SK-N-SH (cell line): ENCODE measurements around the gene ATP6AP1. TPM values are rescaled to one million over a fixed set of nuclear protein-coding genes. Genes with fewer than 3 reads are reported as not detected.
A peak's percentile ranks its signal among the peaks of the same experiment; 100 is the strongest.

Experiments
- CTCF ChIA-PET: fragments of 300-600, 350-600 bp; formaldehyde crosslinking; extraction: SDS; loops from one replicate; lab custom pipeline; 2021; lab: Yijun Ruan, JAX
- POLR2A ChIA-PET: fragments of 350-600 bp; sonication (Branson Sonifier 250); formaldehyde crosslinking; extraction: SDS; loops from one replicate; lab custom pipeline; 2020; ENCODE audit warnings: antibody characterized with exemption, inconsistent platforms; lab: Yijun Ruan, JAX
- DNase-seq: peaks from one replicate; pipeline ENCODE4 v3.0.0; 2012
- H2AFZ ChIP-seq: fragments of 200-600 bp; sonication (generic); 2 replicates; pipeline ENCODE4 v1.8.1; 2016; ENCODE audit warnings: antibody characterized with exemption, mild to moderate bottlenecking, low read depth
- H3F3A ChIP-seq: fragments of 200-600 bp; sonication (generic); replicated peaks from 2 replicates; pipeline ENCODE3; 2016; ENCODE audit warnings: antibody characterized with exemption, mild to moderate bottlenecking; ENCODE audit not compliant: insufficient read depth
- H3K27ac ChIP-seq, 2 experiments: fragments of 200-500 bp in 1 of 2; fragments of 200-600 bp in 1 of 2; sonication (Bioruptor generic) in 1 of 2; sonication (generic), shearing (Covaris generic) in 1 of 2; 2 replicates each; pipeline versions ENCODE4 v1.5.1 to v1.6.1; 2014 to 2016; ENCODE audit warnings: low read depth in 2 of 2, inconsistent platforms in 1 of 2, low read length in 1 of 2, mild to moderate bottlenecking in 1 of 2, mixed read lengths in 1 of 2
- H3K27me3 ChIP-seq: fragments of 200-600 bp; sonication (generic), shearing (Covaris generic); 2 replicates; pipeline ENCODE4 v1.6.1; 2016; ENCODE audit warnings: mixed run types; ENCODE audit not compliant: insufficient read depth
- H3K36me3 ChIP-seq, 2 experiments: fragments of 200-500 bp in 1 of 2; fragments of 200-600 bp in 1 of 2; sonication (Bioruptor generic) in 1 of 2; sonication (generic) in 1 of 2; replicated peaks in 1 of 2; 2 replicates each; pipeline versions ENCODE3 to v1.5.1; 2014 to 2016; ENCODE audit warnings: low read length in 1 of 2, mild to moderate bottlenecking in 1 of 2; ENCODE audit not compliant: insufficient read depth in 2 of 2, control insufficient read depth in 1 of 2
- H3K4me1 ChIP-seq, 2 experiments: fragments of 200-500 bp in 1 of 2; fragments of 200-600 bp in 1 of 2; sonication (Bioruptor generic) in 1 of 2; sonication (generic), shearing (Covaris generic) in 1 of 2; 2 replicates each; pipeline versions ENCODE4 v1.5.1 to v1.6.1; 2014 to 2016; ENCODE audit warnings: low read depth in 1 of 2, low read length in 1 of 2, mixed run types in 1 of 2; ENCODE audit not compliant: insufficient read depth in 2 of 2, control insufficient read depth in 1 of 2
- H3K4me2 ChIP-seq: fragments of 200-600 bp; sonication (generic), shearing (Covaris generic); 2 replicates; pipeline ENCODE4 v1.6.1; 2017; ENCODE audit warnings: mixed run types
- H3K4me3 ChIP-seq, 2 experiments: fragments of 200-500 bp in 1 of 2; fragments of 200-600 bp in 1 of 2; sonication (Bioruptor generic) in 1 of 2; sonication (generic), shearing (Covaris generic) in 1 of 2; 2 replicates each; pipeline versions ENCODE4 v1.5.1 to v1.8.1; 2014 to 2016; ENCODE audit warnings: low read depth in 2 of 2, inconsistent platforms in 1 of 2, low read length in 1 of 2, mild to moderate bottlenecking in 1 of 2, mixed read lengths in 1 of 2, moderate library complexity in 1 of 2
- H3K79me2 ChIP-seq: fragments of 200-600 bp; sonication (generic); 2 replicates; pipeline ENCODE4 v1.8.1; 2017; ENCODE audit warnings: mild to moderate bottlenecking; ENCODE audit not compliant: insufficient read depth
- H3K9ac ChIP-seq: fragments of 200-600 bp; sonication (generic); 2 replicates; pipeline ENCODE4 v1.6.1; 2017; ENCODE audit warnings: mixed run types
- H3K9me2 ChIP-seq: fragments of 200-600 bp; sonication (generic); 2 replicates; pipeline ENCODE4 v1.6.1; 2017; ENCODE audit warnings: mixed run types
- H3K9me3 ChIP-seq: fragments of 200-600 bp; sonication (generic); 2 replicates; pipeline ENCODE4 v1.6.1; 2017; ENCODE audit warnings: mixed run types, mild to moderate bottlenecking, moderate library complexity
- H4K20me1 ChIP-seq: fragments of 200-600 bp; sonication (generic); 2 replicates; pipeline ENCODE4 v1.6.1; 2017; ENCODE audit warnings: mild to moderate bottlenecking, mixed run types; ENCODE audit not compliant: insufficient read depth
- CHD2 ChIP-seq: fragments of 150-350 bp; IDR thresholded peaks from 2 replicates; pipeline ENCODE4 v1.6.1; 2018; ENCODE audit warnings: low read length; ENCODE audit not compliant: partially characterized antibody
- CTCF ChIP-seq: fragments of 200-600 bp; sonication (generic); IDR thresholded peaks from 2 replicates; pipeline ENCODE4 v1.6.1; 2017; ENCODE audit warnings: antibody characterized with exemption, mild to moderate bottlenecking, moderate library complexity
- ELF1 ChIP-seq: IDR thresholded peaks from 2 replicates; pipeline ENCODE4 v1.4.0; 2012
- FOSL2 ChIP-seq: IDR thresholded peaks from 2 replicates; pipeline ENCODE4 v1.4.0; 2012; ENCODE audit warnings: low read depth, mild to moderate bottlenecking, moderate library complexity, borderline replicate concordance
- FOXM1 ChIP-seq: IDR thresholded peaks from 2 replicates; pipeline ENCODE4 v1.4.0; 2012; ENCODE audit warnings: low read depth, mild to moderate bottlenecking
- GABPA ChIP-seq: IDR thresholded peaks from 2 replicates; pipeline ENCODE4 v1.4.0; 2012; ENCODE audit warnings: low read depth, mild to moderate bottlenecking
- GATA2 ChIP-seq: sonication (generic); formaldehyde crosslinking; IDR thresholded peaks from 2 replicates; pipeline ENCODE4 v1.5.0; 2020; ENCODE audit warnings: mild to moderate bottlenecking, missing genetic modification reagents
- JUND ChIP-seq: IDR thresholded peaks from 2 replicates; pipeline ENCODE4 v1.4.0; 2012
- MAX ChIP-seq: IDR thresholded peaks from 2 replicates; pipeline ENCODE4 v1.4.0; 2012; ENCODE audit warnings: low read depth
- NRF1 ChIP-seq: IDR thresholded peaks from 2 replicates; pipeline ENCODE4 v1.6.1; 2012; ENCODE audit warnings: low read depth, mild to moderate bottlenecking, low read length
- POLR2AphosphoS5 ChIP-seq: IDR thresholded peaks from 2 replicates; pipeline ENCODE4 v1.6.1; 2012; ENCODE audit warnings: low read depth, low read length
- RAD21 ChIP-seq: IDR thresholded peaks from 2 replicates; pipeline ENCODE4 v1.6.1; 2012; ENCODE audit warnings: mild to moderate bottlenecking, low read length
- TCF12 ChIP-seq: IDR thresholded peaks from 2 replicates; pipeline ENCODE4 v1.4.0; 2012
- TEAD4 ChIP-seq: IDR thresholded peaks from 2 replicates; pipeline ENCODE4 v1.4.0; 2012; ENCODE audit warnings: mild to moderate bottlenecking, borderline replicate concordance; ENCODE audit not compliant: insufficient read depth
- USF2 ChIP-seq: fragments of 150-350 bp; IDR thresholded peaks from 2 replicates; pipeline ENCODE4 v1.6.1; 2017; ENCODE audit warnings: antibody characterized with exemption, low read length, low read depth, borderline replicate concordance
- YY1 ChIP-seq: IDR thresholded peaks from 2 replicates; pipeline ENCODE4 v1.4.0; 2012; ENCODE audit warnings: low read depth, mild to moderate bottlenecking
- ZBTB33 ChIP-seq: IDR thresholded peaks from 2 replicates; pipeline ENCODE4 v1.4.0; 2012; ENCODE audit warnings: low read depth, borderline replicate concordance
- whole genome bisulfite sequencing: methylation state at CpG from one replicate; pipeline ENCODE4 v1.1.6; 2017; ENCODE audit warnings: low lambda C conversion rate; 5-methylcytosine and 5-hydroxymethylcytosine counted together
- polyA plus RNA-seq, 3 experiments: library from polyadenylated mRNA; depleted of rRNA; stranded (reverse); fragments of >200 nt; gene quantifications; 2 replicates each; pipeline ENCODE4 v1.2.3, GENCODE V29; 2012

ATP6AP1 gene
- polyA plus RNA-seq, 1 of the 3 experiments (the other 2 are of a cell fraction): 102 TPM

- H3K36me3 ChIP-seq: no peaks in the 10 kb centered on the region
- H3K27me3 ChIP-seq: peaks cover 5% of the 10 kb centered on the region
- H3K4me2 ChIP-seq: no peak overlapping the region
- H3K27ac ChIP-seq: peak overlapping the region in 1 of 2 experiments; percentile 77; a peak in 2 of 4 replicates
- no peaks in the 10 kb centered on the region for H3K9me3 ChIP-seq
- TF ChIP-seq FOXM1 (no peak), POLR2AphosphoS5 (no peak), YY1 (no peak), TCF12 (no peak), GABPA (no peak), FOSL2 (no peak), CHD2 (no peak), CTCF (no peak), JUND (no peak), NRF1 (no peak), USF2 (no peak), GATA2 (no peak), TEAD4 (no peak), ZBTB33 (no peak), RAD21 (no peak), ELF1 (no peak), MAX (no peak)
- ChIA-PET POLR2A (interaction anchor here (0.9 to 2.1 kb wide), 8 partner anchors 8 to 127 kb away, joined by 3 to 6 read pairs (median 3); partner anchors contain the start of genes IKBKG and RPL10), CTCF (interaction anchor here (0.8 to 1.7 kb wide), 4 partner anchors 9 to 107 kb away, joined by 3 to 5 read pairs (median 4); partner anchors contain the start of gene FLNA)
- no peak overlapping the region for H3K4me3 ChIP-seq
- H3K79me2 ChIP-seq: no peaks in the 10 kb centered on the region
- DNase-seq: no peak
- H2AFZ ChIP-seq: no peak overlapping the region
- no peaks in the 10 kb centered on the region for H4K20me1 ChIP-seq
- WGBS: 32% methylated on average over 3 of the region's 10 CpGs
- no peaks in the 10 kb centered on the region for H3F3A ChIP-seq
- peaks cover 0 to 23% of the 10 kb centered on the region in 2 experiments; a peak in 1 of 4 replicates for H3K4me1 ChIP-seq
- H3K9ac ChIP-seq: no peak overlapping the region
- H3K9me2 ChIP-seq: no peaks in the 10 kb centered on the region
Observed at GRCh38 chrX:154420402-154420756, 8.1 kb upstream of the ATP6AP1 start.
